GM19099 (cell line): ENCODE data around the gene KICS2.
A peak's percentile ranks its signal among the peaks of the same experiment; 100 is the strongest.

ENCODE experiments used
- POLR2A ChIP-seq: IDR thresholded peaks from 3 replicates; pipeline ENCODE4 v1.6.1; 2011; ENCODE audit warnings: low read depth; ENCODE audit not compliant: insufficient read length; ENCODE audit errors: extremely low read depth

The KICS2 gene

GRCh38 chr12:64222009-64222765 is at the start of gene KICS2:
TSS of gene KICS2 (minus strand) at chr12:64222296. CDS start at chr12:64222237, 59 bp downstream.
- peak; percentile 88 for TF ChIP-seq POLR2A

- TF ChIP-seq POLR2A: no peak
Measured at GRCh38 chr12:64270411-64270810, 48.3 kb upstream of the KICS2 start.

GRCh38 chr12:64269161-64269560 is 47.1 kb upstream of the KICS2 start:
- TF ChIP-seq POLR2A: no peak

- TF ChIP-seq POLR2A: no peak
Measured at GRCh38 chr12:64268409-64268808, 46.3 kb upstream of the KICS2 start.

DNA sequence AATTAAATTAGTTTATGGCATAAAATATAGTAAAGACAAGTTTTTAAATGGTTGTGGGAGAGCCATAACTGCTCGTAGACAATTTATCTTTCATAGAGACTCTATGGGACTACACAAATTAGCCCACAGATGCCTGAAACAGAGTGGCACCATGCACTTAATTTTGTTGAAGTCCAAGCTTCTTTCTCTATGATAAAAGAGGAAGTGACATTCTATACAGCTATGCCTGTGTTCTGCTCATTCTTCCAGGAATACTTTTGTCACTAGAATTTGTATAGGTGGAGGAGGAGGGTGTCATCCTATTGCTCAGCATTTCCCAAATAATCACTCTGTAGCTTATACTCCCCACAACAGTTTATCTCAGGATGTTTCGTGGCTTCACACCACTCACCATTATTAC is 43.7 kb upstream of the KICS2 start:
- TF ChIP-seq POLR2A: no peak

- no peak for TF ChIP-seq POLR2A
Measured at GRCh38 chr12:64261813-64262212, 39.7 kb upstream of the KICS2 start.

GRCh38 chr12:64258576-64258975 is 36.5 kb upstream of the KICS2 start:
- no peak for TF ChIP-seq POLR2A

GRCh38 chr12:64256166-64256800 is 34.2 kb upstream of the KICS2 start:
- TF ChIP-seq POLR2A: no peak

GRCh38 chr12:64255249-64255648 is 33.2 kb upstream of the KICS2 start:
- TF ChIP-seq POLR2A: no peak

GRCh38 chr12:64253356-64253755 is 31.3 kb upstream of the KICS2 start:
- no peak for TF ChIP-seq POLR2A

DNA sequence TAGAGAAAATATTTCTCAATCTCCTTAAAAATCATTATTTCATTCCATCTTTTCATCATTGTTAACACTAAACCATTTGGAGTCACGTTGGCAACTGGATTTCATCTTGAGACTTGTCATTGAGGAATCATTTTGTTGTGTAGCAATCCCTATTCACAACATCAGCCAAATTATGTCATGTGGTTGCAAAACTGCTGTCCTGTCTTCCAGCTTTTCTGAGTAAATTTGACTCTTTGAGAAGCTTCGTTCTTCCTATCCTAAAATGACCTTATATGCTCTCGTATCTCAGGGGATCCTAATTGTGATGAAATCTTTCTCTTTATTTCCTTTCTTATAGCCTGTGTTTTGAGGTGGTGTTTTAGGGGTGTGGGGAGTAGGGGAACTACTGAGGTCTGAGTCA is 30.6 kb upstream of the KICS2 start:
- no peak for TF ChIP-seq POLR2A

- no peak for TF ChIP-seq POLR2A
Measured at GRCh38 chr12:64243809-64244208, 21.7 kb upstream of the KICS2 start.

DNA sequence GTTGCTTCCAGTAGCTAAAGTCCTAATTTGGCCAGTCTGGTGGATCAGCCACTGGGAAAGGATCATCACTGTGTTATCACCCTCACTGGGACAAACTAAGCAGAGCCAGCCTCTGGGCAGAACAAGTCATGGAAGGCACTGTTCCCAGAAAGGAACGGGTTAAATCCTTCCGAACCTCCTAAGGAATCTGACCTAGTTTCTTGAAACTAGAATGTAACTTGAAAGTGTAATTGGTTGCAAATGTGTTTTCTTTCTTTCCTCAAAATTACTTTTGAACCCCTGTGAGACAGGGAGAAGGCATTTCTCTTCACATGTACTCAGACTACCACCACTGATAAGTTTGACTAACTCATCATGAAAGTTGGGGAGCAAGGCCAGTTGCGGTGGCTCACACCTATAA is 18.7 kb upstream of the KICS2 start:
- TF ChIP-seq POLR2A: no peak

DNA sequence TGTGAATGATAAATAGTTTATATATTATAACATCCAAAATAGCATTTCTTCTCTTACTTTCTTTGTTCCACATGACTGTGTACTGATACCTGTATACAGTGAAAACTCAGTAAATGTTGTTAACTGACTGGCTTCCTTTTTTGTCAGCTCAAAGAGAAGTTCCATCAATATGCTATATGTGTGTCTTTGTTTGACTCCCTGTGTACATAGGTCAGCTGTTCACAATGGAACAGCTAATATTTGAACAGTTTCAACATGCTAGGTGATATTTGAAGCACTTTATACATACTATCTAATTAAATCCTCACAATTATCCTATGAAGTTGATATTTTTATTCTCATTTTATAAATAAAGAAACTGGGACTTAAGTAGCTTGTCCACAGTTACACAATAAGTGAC is 15.3 kb upstream of the KICS2 start:
- TF ChIP-seq POLR2A: no peak

DNA sequence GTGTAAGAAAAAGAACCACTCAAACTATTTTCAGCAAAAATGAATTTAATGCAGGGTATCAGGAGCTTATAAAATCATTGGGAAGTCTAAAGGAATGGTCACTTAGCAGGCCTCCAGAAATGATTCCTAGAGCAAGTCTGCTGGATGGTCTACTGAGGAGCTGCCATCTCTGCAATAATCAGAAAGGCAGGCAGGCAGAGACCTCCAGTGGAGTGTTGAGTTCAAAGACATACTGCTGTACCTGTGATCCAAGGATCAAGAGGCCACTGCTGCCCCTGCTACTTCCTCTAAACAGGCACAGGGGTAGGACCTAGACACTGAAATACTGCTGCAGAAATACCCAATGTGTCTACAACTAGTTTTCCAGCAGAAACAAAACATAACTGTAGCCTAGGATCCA is 14.5 kb upstream of the KICS2 start:
- no peak for TF ChIP-seq POLR2A

GRCh38 chr12:64232196-64232595 is 10.1 kb upstream of the KICS2 start:
- TF ChIP-seq POLR2A: no peak
